Type B pancreatic cell (in vitro differentiated cells): Measurements from ENCODE around the gene ZNF821. TPM values are rescaled to one million over a fixed set of nuclear protein-coding genes. Genes with fewer than 3 reads are reported as not detected.
A peak's percentile ranks its signal among the peaks of the same experiment; 100 is the strongest.
"Not testable (repeated sequence)": the region's sequence is repeated elsewhere in the genome, so short reads cannot be mapped to it uniquely, and the experiment has no call there.

Source experiments
- DNase-seq: peaks from one replicate; pipeline ENCODE4 v3.0.0; 2021; ENCODE audit warnings: mixed read lengths; ENCODE audit not compliant: unreplicated experiment; ENCODE audit errors: extremely low spot score
- H3K27ac Mint-ChIP-seq: 2 replicates; pipeline ENCODE4 v1.8.0; 2021; ENCODE audit warnings: mild to moderate bottlenecking, mixed read lengths
- H3K27me3 Mint-ChIP-seq: 2 replicates; pipeline ENCODE4 v1.8.0; 2021; ENCODE audit warnings: mixed read lengths
- H3K36me3 Mint-ChIP-seq: 2 replicates; pipeline ENCODE4 v1.8.0; 2021; ENCODE audit warnings: mixed read lengths
- H3K4me1 Mint-ChIP-seq: one replicate; pipeline ENCODE4 v1.8.0; 2021; ENCODE audit warnings: mixed read lengths; ENCODE audit not compliant: unreplicated experiment
- H3K4me3 Mint-ChIP-seq: 2 replicates; pipeline ENCODE4 v1.8.0; 2021; ENCODE audit warnings: mild to moderate bottlenecking, mixed read lengths
- H3K9me3 Mint-ChIP-seq: 2 replicates; pipeline ENCODE4 v1.8.0; 2021; ENCODE audit warnings: mixed read lengths
- total RNA-seq: library from RNA; stranded (reverse); gene quantifications from 2 replicates; pipeline ENCODE4 v1.2.1, GENCODE V29; 2021; ENCODE audit warnings: low replicate concordance
- TF ChIP-seq, protein P1 (sequence below): fragments of 200-600 bp; sonication (generic); conservative IDR thresholded peaks from 2 replicates; pipeline ENCODE4 v1.5.0; 2021; ENCODE audit warnings: antibody characterized with exemption, mild to moderate bottlenecking

The ZNF821 gene
- total RNA-seq, 1 donor from 2014 or later: 18.5 TPM

DNA sequence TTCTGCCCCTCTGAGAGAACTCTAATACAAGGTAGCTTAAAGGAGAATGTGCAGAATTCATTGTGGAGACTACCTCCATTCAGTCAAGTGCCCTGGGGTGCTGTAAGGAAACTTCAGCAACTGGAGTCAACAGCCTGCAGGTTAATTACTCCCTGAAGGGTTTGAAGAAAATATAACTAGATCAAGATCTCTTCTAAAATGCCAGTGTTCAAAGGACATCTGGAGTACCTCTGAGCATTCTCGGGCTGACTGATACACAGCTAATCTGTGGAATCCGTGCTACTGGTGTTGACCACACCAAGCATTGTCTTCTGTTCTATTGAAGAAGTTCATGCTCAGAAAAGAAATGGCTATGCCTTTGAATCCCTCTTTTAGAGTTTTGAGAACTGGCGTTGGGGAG lies 49.7 kb downstream of the ZNF821 start:
- Mint-ChIP-seq H3K9me3 (no peaks in the 10 kb centered on the region), H3K27ac (no peak overlapping the region), H3K27me3 (no peaks in the 10 kb centered on the region), H3K4me3 (no peak overlapping the region), H3K36me3 (no peaks in the 10 kb centered on the region), H3K4me1 (no peaks in the 10 kb centered on the region)
- DNase-seq: no peak
- TF ChIP-seq, protein P1, sequence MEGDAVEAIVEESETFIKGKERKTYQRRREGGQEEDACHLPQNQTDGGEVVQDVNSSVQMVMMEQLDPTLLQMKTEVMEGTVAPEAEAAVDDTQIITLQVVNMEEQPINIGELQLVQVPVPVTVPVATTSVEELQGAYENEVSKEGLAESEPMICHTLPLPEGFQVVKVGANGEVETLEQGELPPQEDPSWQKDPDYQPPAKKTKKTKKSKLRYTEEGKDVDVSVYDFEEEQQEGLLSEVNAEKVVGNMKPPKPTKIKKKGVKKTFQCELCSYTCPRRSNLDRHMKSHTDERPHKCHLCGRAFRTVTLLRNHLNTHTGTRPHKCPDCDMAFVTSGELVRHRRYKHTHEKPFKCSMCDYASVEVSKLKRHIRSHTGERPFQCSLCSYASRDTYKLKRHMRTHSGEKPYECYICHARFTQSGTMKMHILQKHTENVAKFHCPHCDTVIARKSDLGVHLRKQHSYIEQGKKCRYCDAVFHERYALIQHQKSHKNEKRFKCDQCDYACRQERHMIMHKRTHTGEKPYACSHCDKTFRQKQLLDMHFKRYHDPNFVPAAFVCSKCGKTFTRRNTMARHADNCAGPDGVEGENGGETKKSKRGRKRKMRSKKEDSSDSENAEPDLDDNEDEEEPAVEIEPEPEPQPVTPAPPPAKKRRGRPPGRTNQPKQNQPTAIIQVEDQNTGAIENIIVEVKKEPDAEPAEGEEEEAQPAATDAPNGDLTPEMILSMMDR: no peak

DNA sequence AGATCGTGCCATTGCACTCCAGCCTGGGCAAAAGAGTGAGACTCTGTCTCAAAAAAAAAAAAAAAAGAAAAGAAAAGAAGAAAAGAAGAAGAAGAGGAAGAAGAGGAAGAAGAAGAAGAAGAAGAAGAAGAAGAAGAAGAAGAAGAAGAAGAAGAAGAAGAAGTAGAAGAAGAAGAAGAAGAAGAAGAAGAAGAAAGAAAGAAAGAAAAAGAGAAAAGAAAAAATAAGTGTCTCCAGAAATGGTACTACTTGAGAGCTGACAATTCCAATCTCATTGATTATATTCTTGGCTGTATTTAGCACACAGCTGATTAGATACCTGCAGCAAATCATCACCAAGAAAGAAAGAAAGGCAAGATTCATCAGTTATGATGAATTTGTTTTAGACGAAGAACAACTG lies 51.9 kb downstream of the ZNF821 start:
- not testable (repeated sequence) for H3K4me1 Mint-ChIP-seq, DNase-seq, H3K27ac Mint-ChIP-seq, H3K9me3 Mint-ChIP-seq, H3K36me3 Mint-ChIP-seq, H3K27me3 Mint-ChIP-seq, H3K4me3 Mint-ChIP-seq

- not testable (repeated sequence) for H3K36me3 Mint-ChIP-seq, H3K9me3 Mint-ChIP-seq, H3K4me1 Mint-ChIP-seq, H3K4me3 Mint-ChIP-seq, DNase-seq, H3K27ac Mint-ChIP-seq, H3K27me3 Mint-ChIP-seq
Observed at GRCh38 chr16:71831698-71832097, 52.3 kb downstream of the ZNF821 start.

GRCh38 chr16:71830359-71830758 lies 53.6 kb downstream of the ZNF821 start:
- no peaks in the 10 kb centered on the region for H3K27me3 Mint-ChIP-seq
- TF ChIP-seq, protein P1: no peak
- H3K4me3 Mint-ChIP-seq: no peak overlapping the region
- no peak for DNase-seq
- H3K27ac Mint-ChIP-seq: no peak overlapping the region
- no peaks in the 10 kb centered on the region for H3K4me1 Mint-ChIP-seq
- H3K36me3 Mint-ChIP-seq: no peaks in the 10 kb centered on the region
- no peaks in the 10 kb centered on the region for H3K9me3 Mint-ChIP-seq

GRCh38 chr16:71826533-71827017 lies 57.4 kb downstream of the ZNF821 start:
- H3K36me3 Mint-ChIP-seq: no peaks in the 10 kb centered on the region
- no peaks in the 10 kb centered on the region for H3K9me3 Mint-ChIP-seq
- TF ChIP-seq, protein P1: no peak
- no peaks in the 10 kb centered on the region for H3K4me1 Mint-ChIP-seq
- DNase-seq: no peak
- no peak overlapping the region for H3K27ac Mint-ChIP-seq
- no peaks in the 10 kb centered on the region for H3K27me3 Mint-ChIP-seq
- no peak overlapping the region for H3K4me3 Mint-ChIP-seq

GRCh38 chr16:71817155-71817500 lies 66.9 kb downstream of the ZNF821 start:
- not testable (repeated sequence) for H3K4me3 Mint-ChIP-seq, DNase-seq, H3K27me3 Mint-ChIP-seq

DNA sequence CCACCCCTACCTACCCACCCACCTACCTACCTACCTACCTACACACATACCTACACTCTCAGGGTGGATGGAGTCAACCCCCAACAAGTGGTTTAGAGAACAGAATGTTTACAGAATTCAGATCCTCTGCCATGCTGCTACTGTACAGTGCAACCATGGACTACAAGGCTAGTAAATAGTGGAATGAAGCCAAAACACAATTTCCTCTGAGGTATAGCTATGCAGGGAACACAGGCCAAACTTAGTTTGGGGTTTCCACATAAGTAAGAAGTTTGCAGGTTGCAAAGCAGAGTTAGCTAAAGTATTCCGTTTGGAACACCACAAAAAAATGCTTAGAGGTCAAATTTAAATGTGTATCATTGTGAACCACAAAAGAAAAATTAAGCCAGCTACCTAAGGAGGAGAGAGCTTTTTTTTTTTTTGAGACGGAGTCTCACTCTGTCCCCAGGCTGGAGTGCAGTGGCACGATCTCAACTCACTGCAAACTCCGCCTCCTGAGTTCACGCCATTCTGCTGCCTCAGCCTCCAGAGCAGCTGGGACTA lies 72.7 kb downstream of the ZNF821 start:
- H3K4me3 Mint-ChIP-seq: no peak overlapping the region
- TF ChIP-seq, protein P1: no peak
- no peak for DNase-seq

More at GRCh38 chr16:71817155-71817500, 66.9 kb downstream of the ZNF821 start:
- not testable (repeated sequence) for H3K36me3 Mint-ChIP-seq, H3K4me1 Mint-ChIP-seq, H3K9me3 Mint-ChIP-seq
- peak overlapping the region; percentile 32 for H3K27ac Mint-ChIP-seq

GRCh38 chr16:71810155-71810530 lies 73.8 kb downstream of the ZNF821 start:
- Mint-ChIP-seq H3K27ac (peak overlapping the region; percentile 98), H3K4me3 (peak overlapping the region; percentile 96)
- not testable (repeated sequence) for DNase-seq, H3K36me3 Mint-ChIP-seq, H3K27me3 Mint-ChIP-seq, H3K9me3 Mint-ChIP-seq, H3K4me1 Mint-ChIP-seq

More for the DNA sequence above, 72.7 kb downstream of the ZNF821 start:
- Mint-ChIP-seq H3K9me3 (no peaks in the 10 kb centered on the region), H3K27ac (no peak overlapping the region), H3K27me3 (no peaks in the 10 kb centered on the region), H3K4me1 (peaks cover 9% of the 10 kb centered on the region), H3K36me3 (peaks cover 7% of the 10 kb centered on the region)
